ENCODE data around the gene XRCC1. TPM values are rescaled to one million over a fixed set of nuclear protein-coding genes. Genes with fewer than 3 reads are reported as not detected.

XRCC1 gene
- total RNA-seq, 3 donors from 2014 or later: 21.0 to 30.6 (median 29.0) TPM

DNA sequence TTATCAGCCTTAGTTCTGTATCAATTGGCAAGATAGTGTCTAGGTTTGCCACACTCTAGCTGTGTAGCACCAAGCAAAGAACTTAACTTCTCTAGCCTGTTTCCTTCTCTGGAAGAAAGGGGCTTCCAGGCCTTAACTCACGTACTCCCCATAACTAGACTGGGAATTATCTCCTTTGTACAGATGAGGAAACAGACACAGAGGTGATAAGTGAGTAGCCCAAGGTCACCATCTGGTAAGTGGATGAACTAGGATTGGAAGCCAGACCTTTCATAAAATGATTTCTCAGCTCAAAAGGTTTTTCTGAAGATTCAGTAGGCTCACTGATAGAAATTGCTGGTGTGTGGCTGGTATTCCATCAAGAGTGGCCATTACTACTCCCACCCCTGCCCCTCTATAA is 41.0 kb upstream of the XRCC1 start:
- H3K27me3 ChIP-seq: no peaks in the 10 kb centered on the region
- H3K9me3 ChIP-seq: no peaks in the 10 kb centered on the region
- intact Hi-C loops (cut with DNase I; ENCODE audit: low total_unique reads): no loop called here
- TF ChIP-seq POLR2AphosphoS5 (IDR thresholded peaks at IDR 0.05): no peak
- TF ChIP-seq, protein P1, sequence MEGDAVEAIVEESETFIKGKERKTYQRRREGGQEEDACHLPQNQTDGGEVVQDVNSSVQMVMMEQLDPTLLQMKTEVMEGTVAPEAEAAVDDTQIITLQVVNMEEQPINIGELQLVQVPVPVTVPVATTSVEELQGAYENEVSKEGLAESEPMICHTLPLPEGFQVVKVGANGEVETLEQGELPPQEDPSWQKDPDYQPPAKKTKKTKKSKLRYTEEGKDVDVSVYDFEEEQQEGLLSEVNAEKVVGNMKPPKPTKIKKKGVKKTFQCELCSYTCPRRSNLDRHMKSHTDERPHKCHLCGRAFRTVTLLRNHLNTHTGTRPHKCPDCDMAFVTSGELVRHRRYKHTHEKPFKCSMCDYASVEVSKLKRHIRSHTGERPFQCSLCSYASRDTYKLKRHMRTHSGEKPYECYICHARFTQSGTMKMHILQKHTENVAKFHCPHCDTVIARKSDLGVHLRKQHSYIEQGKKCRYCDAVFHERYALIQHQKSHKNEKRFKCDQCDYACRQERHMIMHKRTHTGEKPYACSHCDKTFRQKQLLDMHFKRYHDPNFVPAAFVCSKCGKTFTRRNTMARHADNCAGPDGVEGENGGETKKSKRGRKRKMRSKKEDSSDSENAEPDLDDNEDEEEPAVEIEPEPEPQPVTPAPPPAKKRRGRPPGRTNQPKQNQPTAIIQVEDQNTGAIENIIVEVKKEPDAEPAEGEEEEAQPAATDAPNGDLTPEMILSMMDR (IDR thresholded peaks at IDR 0.05): no peak
- no peak for TF ChIP-seq POLR2A (IDR thresholded peaks at IDR 0.05)
- H3K4me3 ChIP-seq: no peak overlapping the region
- H3K4me1 ChIP-seq: no peaks in the 10 kb centered on the region
- H3K36me3 ChIP-seq: no peaks in the 10 kb centered on the region
- DNase-seq (ENCODE audit: low spot score in 2 of 2): no peak
- no peak overlapping the region for H3K27ac ChIP-seq

GRCh38 chr19:43612374-43612773 is 37.0 kb upstream of the XRCC1 start:
- H3K9me3 ChIP-seq: no peaks in the 10 kb centered on the region
- TF ChIP-seq POLR2AphosphoS5 (IDR thresholded peaks at IDR 0.05) (no peak), POLR2A (IDR thresholded peaks at IDR 0.05) (no peak)
- TF ChIP-seq, protein P1 (IDR thresholded peaks at IDR 0.05): no peak
- H3K27me3 ChIP-seq: no peaks in the 10 kb centered on the region
- H3K4me3 ChIP-seq: no peak overlapping the region
- no peaks in the 10 kb centered on the region for H3K36me3 ChIP-seq
- no peaks in the 10 kb centered on the region for H3K4me1 ChIP-seq
- H3K27ac ChIP-seq: no peak overlapping the region
- DNase-seq (ENCODE audit: low spot score in 2 of 2): no peak
- intact Hi-C loops (cut with DNase I; ENCODE audit: low total_unique reads): no loop called here

- intact Hi-C loops (cut with DNase I; ENCODE audit: low total_unique reads): no loop called here
- Histone ChIP-seq H3K9me3 (no peaks in the 10 kb centered on the region), H3K27me3 (no peaks in the 10 kb centered on the region), H3K27ac (no peak within 1 kb of the TSS), H3K4me3 (no peak within 1 kb of the TSS), H3K4me1 (no peaks in the 10 kb centered on the region), H3K36me3 (no peaks in the 10 kb centered on the region)
- no peak for DNase-seq (ENCODE audit: low spot score in 2 of 2)
- TF ChIP-seq, protein P1 (IDR thresholded peaks at IDR 0.05): no peak
- TF ChIP-seq POLR2A (IDR thresholded peaks at IDR 0.05): no peak
- no peak for TF ChIP-seq POLR2AphosphoS5 (IDR thresholded peaks at IDR 0.05)
Observed at GRCh38 chr19:43611788-43612187, 36.5 kb upstream of the XRCC1 start, which contains the start of gene SRRM5. Gene SRRM5 (plus strand): TSS chr19:43612088. CDS start chr19:43612122, 34 bp downstream.

DNA sequence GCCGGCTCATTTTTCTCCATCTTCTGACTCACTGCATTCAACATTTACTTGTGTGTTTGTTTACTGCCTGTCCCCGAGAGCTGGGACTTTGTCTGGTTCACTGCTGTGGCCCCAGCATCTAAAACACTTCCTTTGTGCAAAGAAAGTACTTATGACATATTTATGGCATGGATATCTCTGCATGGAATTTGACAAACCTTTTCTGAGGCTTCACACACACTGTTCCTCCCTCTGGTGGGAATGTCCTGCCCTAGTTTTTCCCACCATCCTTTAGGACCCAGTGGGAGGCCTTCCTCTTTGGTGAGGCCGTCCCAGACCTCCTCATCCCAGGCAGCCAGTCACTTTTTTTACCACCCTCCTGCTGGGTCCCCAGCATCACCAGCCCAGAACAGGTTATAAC is 35.2 kb upstream of the XRCC1 start:
- no peaks in the 10 kb centered on the region for H3K27me3 ChIP-seq
- no peaks in the 10 kb centered on the region for H3K9me3 ChIP-seq
- DNase-seq (ENCODE audit: low spot score in 2 of 2): no peak
- intact Hi-C loops (cut with DNase I; ENCODE audit: low total_unique reads): no loop called here
- no peak overlapping the region for H3K27ac ChIP-seq
- no peaks in the 10 kb centered on the region for H3K36me3 ChIP-seq
- no peak overlapping the region for H3K4me3 ChIP-seq
- no peaks in the 10 kb centered on the region for H3K4me1 ChIP-seq
- TF ChIP-seq, protein P1 (IDR thresholded peaks at IDR 0.05): no peak
- TF ChIP-seq POLR2A (IDR thresholded peaks at IDR 0.05) (no peak), POLR2AphosphoS5 (IDR thresholded peaks at IDR 0.05) (no peak)

DNA sequence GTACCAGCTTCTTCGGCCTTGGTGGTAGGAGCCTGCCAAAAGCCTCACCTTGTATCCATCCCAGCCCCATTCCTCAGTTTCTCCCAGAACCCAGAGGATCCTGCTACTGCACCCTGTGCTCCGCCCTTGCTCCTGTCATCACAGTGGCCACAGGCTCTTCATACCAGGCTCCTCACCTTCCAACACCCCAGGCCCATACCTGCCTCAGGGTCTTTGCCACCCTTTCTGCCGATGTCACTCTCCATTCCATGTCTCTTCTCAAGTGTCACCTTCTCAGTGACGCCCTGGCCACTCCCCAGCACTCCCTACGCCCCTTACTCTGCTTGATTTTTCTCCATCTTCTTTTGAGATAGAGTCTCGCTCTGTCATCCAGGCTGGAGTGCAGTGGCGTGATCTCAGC is 34.5 kb upstream of the XRCC1 start:
- no peaks in the 10 kb centered on the region for H3K36me3 ChIP-seq
- H3K4me3 ChIP-seq: no peak overlapping the region
- intact Hi-C loops (cut with DNase I; ENCODE audit: low total_unique reads): no loop called here
- H3K27ac ChIP-seq: no peak overlapping the region
- TF ChIP-seq POLR2AphosphoS5 (IDR thresholded peaks at IDR 0.05) (no peak), POLR2A (IDR thresholded peaks at IDR 0.05) (no peak)
- TF ChIP-seq, protein P1 (IDR thresholded peaks at IDR 0.05): no peak
- DNase-seq (ENCODE audit: low spot score in 2 of 2): no peak
- no peaks in the 10 kb centered on the region for H3K4me1 ChIP-seq
- no peaks in the 10 kb centered on the region for H3K27me3 ChIP-seq
- H3K9me3 ChIP-seq: no peaks in the 10 kb centered on the region

Data from breast epithelium (tissue), 4 donors.